ENCODE data around the gene PRKN.

The PRKN gene

GRCh38 chr6:162631546-162631945, 96.0 kb downstream of the PRKN start:
- Histone ChIP-seq H3K27me3 (ENCODE audit: insufficient read depth, poor library complexity, severe bottlenecking) (no peaks in the 10 kb centered on the region), H3K4me3 (replicated peaks; ENCODE audit: insufficient read depth, low read length) (no peak overlapping the region), H3K27ac (replicated peaks) (no peak overlapping the region)
- TF ChIP-seq GABPA (IDR thresholded peaks at IDR 0.05; ENCODE audit: low read depth) (no peak), SPI1 (IDR thresholded peaks at IDR 0.05; ENCODE audit: borderline replicate concordance, low read depth) (no peak), POLR2AphosphoS5 (IDR thresholded peaks at IDR 0.05; ENCODE audit: low read depth) (no peak), REST (IDR thresholded peaks at IDR 0.05; ENCODE audit: insufficient replicate concordance, low read depth) (no peak), CTCF (IDR thresholded peaks at IDR 0.05; ENCODE audit: insufficient read depth, low read length) (no peak)
- no peak for DNase-seq (ENCODE audit: low read depth in 1 of 2, low spot score in 1 of 2)

- no peaks in the 10 kb centered on the region for H3K27me3 ChIP-seq (ENCODE audit: insufficient read depth, poor library complexity, severe bottlenecking)
- no peak overlapping the region for H3K27ac ChIP-seq (replicated peaks)
- TF ChIP-seq POLR2AphosphoS5 (IDR thresholded peaks at IDR 0.05; ENCODE audit: low read depth) (no peak), CTCF (IDR thresholded peaks at IDR 0.05; ENCODE audit: insufficient read depth, low read length) (no peak), SPI1 (IDR thresholded peaks at IDR 0.05; ENCODE audit: borderline replicate concordance, low read depth) (no peak), GABPA (IDR thresholded peaks at IDR 0.05; ENCODE audit: low read depth) (no peak), REST (IDR thresholded peaks at IDR 0.05; ENCODE audit: insufficient replicate concordance, low read depth) (no peak)
- H3K4me3 ChIP-seq (replicated peaks; ENCODE audit: insufficient read depth, low read length), result no peak overlapping the region
- DNase-seq (ENCODE audit: low read depth in 1 of 2, low spot score in 1 of 2), result no peak
These were observed 97.5 kb downstream of the PRKN start for GRCh38 chr6:162630069-162630468.

- H3K4me3 ChIP-seq (replicated peaks; ENCODE audit: insufficient read depth, low read length), result no peak overlapping the region
- no peak for DNase-seq (ENCODE audit: low read depth in 1 of 2, low spot score in 1 of 2)
- no peaks in the 10 kb centered on the region for H3K27me3 ChIP-seq (ENCODE audit: insufficient read depth, poor library complexity, severe bottlenecking)
- H3K27ac ChIP-seq (replicated peaks), result no peak overlapping the region
- TF ChIP-seq SPI1 (IDR thresholded peaks at IDR 0.05; ENCODE audit: borderline replicate concordance, low read depth) (no peak), CTCF (IDR thresholded peaks at IDR 0.05; ENCODE audit: insufficient read depth, low read length) (no peak), GABPA (IDR thresholded peaks at IDR 0.05; ENCODE audit: low read depth) (no peak), POLR2AphosphoS5 (IDR thresholded peaks at IDR 0.05; ENCODE audit: low read depth) (no peak), REST (IDR thresholded peaks at IDR 0.05; ENCODE audit: insufficient replicate concordance, low read depth) (no peak)
These were observed 99.7 kb downstream of the PRKN start for GRCh38 chr6:162627825-162628224.
